Measurements from ENCODE around the gene PRM2.

GRCh38 chr16:11232852-11233726 is 43.2 kb downstream of the PRM2 start:
- TF ChIP-seq CTCF (IDR thresholded peaks at IDR 0.05) (no peak), POLR2A (IDR thresholded peaks at IDR 0.05) (no peak)
